Panc1 (cell line): ENCODE results near the gene UGT1A8. TPM values are rescaled to one million over a fixed set of nuclear protein-coding genes. Genes with fewer than 3 reads are reported as not detected.

Experiments
- ATAC-seq: fragments of 200-7000 bp; cut with Tn5 transposase; 2 replicates; pipeline ENCODE4 v1.9.1; 2020; ENCODE audit warnings: mild to moderate bottlenecking, moderate library complexity
- BruUV-seq: library from RNA; stranded (reverse); fragments of 400-500 nt; replicated peaks from 2 replicates; lab custom pipeline; 2021; lab: Mats Ljungman, UMichigan
- CTCF ChIA-PET: fragments of 300-600 bp; sonication (Branson Sonifier 250); formaldehyde crosslinking; loops from one replicate; lab custom pipeline; 2022; ENCODE audit warnings: antibody characterized with exemption; lab: Charles Lee
- POLR2A ChIA-PET: fragments of 300-600 bp; sonication (Branson Sonifier 250); formaldehyde crosslinking; loops from one replicate; lab custom pipeline; 2022; ENCODE audit warnings: antibody characterized with exemption; lab: Charles Lee
- DNase-seq: peaks from one replicate; pipeline ENCODE4 v3.0.0-alpha.2; 2010; ENCODE audit warnings: low read depth, low spot score
- H3K27ac ChIP-seq: 2 replicates; pipeline ENCODE4 v1.5.1; 2011; ENCODE audit warnings: mild to moderate bottlenecking, low read length, inconsistent platforms
- H3K27me3 ChIP-seq: fragments of 200-500 bp; sonication (Bioruptor generic); 2 replicates; pipeline ENCODE4 v1.6.0; 2014; ENCODE audit warnings: low read length, inconsistent platforms; ENCODE audit not compliant: control insufficient read depth, insufficient read depth
- H3K36me3 ChIP-seq: fragments of 200-500 bp; sonication (Bioruptor generic); 2 replicates; pipeline ENCODE4 v1.5.1; 2014; ENCODE audit warnings: inconsistent platforms, mild to moderate bottlenecking, low read length, moderate library complexity; ENCODE audit not compliant: control insufficient read depth, insufficient read depth
- H3K4me1 ChIP-seq: 2 replicates; pipeline ENCODE4 v1.5.1; 2011; ENCODE audit warnings: inconsistent platforms, mild to moderate bottlenecking, low read length, moderate library complexity; ENCODE audit not compliant: control insufficient read depth, insufficient read depth
- H3K4me3 ChIP-seq, 2 experiments: 2 replicates each; pipeline ENCODE4 v1.5.1; 2011 to 2012; ENCODE audit warnings: low read depth in 2 of 2, low read length in 2 of 2, mild to moderate bottlenecking in 2 of 2, inconsistent platforms in 1 of 2, moderate library complexity in 1 of 2
- H3K9me3 ChIP-seq: fragments of 200-500 bp; sonication (Bioruptor generic); 2 replicates; pipeline ENCODE4 v1.5.1; 2014; ENCODE audit warnings: low read depth, mild to moderate bottlenecking, inconsistent platforms, low read length, moderate library complexity; ENCODE audit not compliant: control insufficient read depth, insufficient read depth
- CTCF ChIP-seq: fragments of 450-650 bp; IDR thresholded peaks from 2 replicates; pipeline ENCODE4 v1.5.1; 2017; ENCODE audit warnings: mild to moderate bottlenecking
- POLR2AphosphoS5 ChIP-seq: IDR thresholded peaks from 2 replicates; pipeline ENCODE4 v1.6.1; 2012; ENCODE audit warnings: mild to moderate bottlenecking, low read depth, low read length, moderate library complexity
- REST ChIP-seq, 2 experiments: IDR thresholded peaks; 2 replicates each; pipeline ENCODE4 v1.6.1; 2011 to 2012; ENCODE audit warnings: low read depth in 2 of 2, control low read depth in 1 of 2, low read length in 1 of 2, mild to moderate bottlenecking in 1 of 2, moderate library complexity in 1 of 2; ENCODE audit not compliant: insufficient read depth in 1 of 2
- SIN3A ChIP-seq: IDR thresholded peaks from 2 replicates; pipeline ENCODE4 v1.6.1; 2012; ENCODE audit warnings: low read depth, mild to moderate bottlenecking, low read length, moderate library complexity, borderline replicate concordance; ENCODE audit not compliant: insufficient read depth
- TCF7L2 ChIP-seq: IDR thresholded peaks from 2 replicates; pipeline ENCODE4 v1.6.1; 2011; ENCODE audit warnings: mild to moderate bottlenecking, low read depth, low read length, inconsistent platforms
- in situ Hi-C: cut with HindIII; loops from 2 replicates; pipeline ENCODE4 v1.10.0; 2016; ENCODE audit warnings: low sequenced_read_pairs, low pct_unique_long_range_greater_than_20kb
- intact Hi-C: fragments of 100-400 bp; cut with micrococcal nuclease; formaldehyde crosslinking; loops from one replicate; pipeline ENCODE4 v1.10.0; 2022; ENCODE audit not compliant: unreplicated experiment
- total RNA-seq: library from RNA; stranded (reverse); gene quantifications from one replicate; pipeline ENCODE4 v1.2.1, GENCODE V29; 2021; ENCODE audit not compliant: unreplicated experiment

Gene UGT1A8
- total RNA-seq, 1 experiment from 2014 or later: 0.15 TPM

GRCh38 chr2:233802132-233802815 is 184.8 kb downstream of the UGT1A8 start:
- H3K27ac ChIP-seq: no peak overlapping the region
- no peaks in the 10 kb centered on the region for H3K36me3 ChIP-seq
- BruUV-seq: no TSS peak
- intact Hi-C loops (no loop called here), in situ Hi-C loops (no loop called here)
- ChIA-PET POLR2A (no interaction called here), CTCF (no interaction called here)
- no peak for TF ChIP-seq SIN3A
- no peak for TF ChIP-seq TCF7L2
- TF ChIP-seq CTCF: no peak
- TF ChIP-seq REST (IDR thresholded peaks at IDR 0.05; ENCODE audit: insufficient read depth in 1 of 2, low read depth in 2 of 2, low read length in 1 of 2): no peak
- TF ChIP-seq POLR2AphosphoS5: no peak
- no peak overlapping the region for H3K4me3 ChIP-seq
- DNase-seq (no peak), ATAC-seq (no peak)
- H3K9me3 ChIP-seq: no peaks in the 10 kb centered on the region
- no peaks in the 10 kb centered on the region; the same call in 1 of the 2 replicates for H3K27me3 ChIP-seq
- H3K4me1 ChIP-seq: no peaks in the 10 kb centered on the region

GRCh38 chr2:233803292-233803911 is 186.0 kb downstream of the UGT1A8 start:
- H3K36me3 ChIP-seq: no peaks in the 10 kb centered on the region
- H3K27me3 ChIP-seq: no peaks in the 10 kb centered on the region; the same call in 1 of the 2 replicates
- ATAC-seq (no peak), DNase-seq (no peak)
- H3K4me3 ChIP-seq: no peak overlapping the region
- ChIA-PET POLR2A (no interaction called here), CTCF (no interaction called here)
- no peaks in the 10 kb centered on the region for H3K4me1 ChIP-seq
- no peak for TF ChIP-seq CTCF
- no peak for TF ChIP-seq REST (IDR thresholded peaks at IDR 0.05; ENCODE audit: insufficient read depth in 1 of 2, low read depth in 2 of 2, low read length in 1 of 2)
- TF ChIP-seq SIN3A: no peak
- TF ChIP-seq TCF7L2: no peak
- no peak for TF ChIP-seq POLR2AphosphoS5
- intact Hi-C loops: no loop called here
- in situ Hi-C loops: no loop called here
- BruUV-seq: no TSS peak
- H3K9me3 ChIP-seq: no peaks in the 10 kb centered on the region
- H3K27ac ChIP-seq: no peak overlapping the region
